ENCODE results near the gene P2RX6. TPM values are rescaled to one million over a fixed set of nuclear protein-coding genes. Genes with fewer than 3 reads are reported as not detected.

P2RX6 gene
- total and polyA plus RNA-seq, 2 of the 4 experiments (the other 2 are of a cell fraction) = 0.90 to 1.6 TPM

DNA sequence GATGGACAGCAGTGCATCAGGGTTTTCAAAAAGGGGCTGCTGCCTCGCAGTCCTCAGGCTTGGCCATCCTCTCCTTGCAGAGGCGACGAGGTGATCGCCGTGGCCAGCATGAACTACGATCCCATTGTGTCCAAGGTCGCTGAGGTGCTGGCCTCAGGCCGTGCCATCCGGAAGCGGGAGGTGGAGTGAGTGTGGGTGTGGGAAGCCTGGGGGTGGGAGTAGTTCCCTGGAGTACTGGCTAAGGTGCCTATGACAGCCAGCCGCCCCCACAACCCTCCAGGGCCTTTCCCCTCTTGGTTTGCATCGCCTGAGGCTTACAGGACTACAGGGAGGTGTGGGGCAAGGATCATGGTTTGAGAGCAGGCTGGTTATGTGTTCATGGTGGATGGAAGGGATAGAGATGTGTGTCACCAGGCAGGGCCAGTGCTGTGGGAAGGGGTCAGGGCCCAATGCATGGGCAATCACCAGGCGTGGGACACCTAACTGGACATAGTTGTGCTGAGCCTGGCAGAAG, 35.0 kb upstream of the P2RX6 start:
- H2AFZ ChIP-seq (replicated peaks; ENCODE audit: low read length, poor library complexity) = peak overlapping the region; percentile 91
- CTCF ChIA-PET = no interaction called here
- 38% methylated on average over 9 of the region's 13 CpGs; no CpG with 5 or more reads in 1 of the 2 experiments for WGBS, 2 experiments (ENCODE audit: extremely low coverage in 2 of 2, insufficient read length in 1 of 2)

More for the DNA sequence above, 35.0 kb upstream of the P2RX6 start:
- peak overlapping the region; percentile 22; the same call in 1 of the 2 replicates for H3K4ac ChIP-seq (ENCODE audit: low read depth, low read length)
- in situ Hi-C loops (cut with MboI; ENCODE audit: low sequenced_read_pairs) (no loop called here), intact Hi-C loops (cut with micrococcal nuclease) (no loop called here), dilution Hi-C loops (cut with HindIII; ENCODE audit: low sequenced_read_pairs, unreplicated experiment) (no loop called here)
- DNase-seq (no peak), ATAC-seq (ENCODE audit: low read depth) (no peak)
- H3K36me3 ChIP-seq (ENCODE audit: control insufficient read depth, insufficient read depth, low read length) = peaks cover 6% of the 10 kb centered on the region; the same call in 1 of the 2 replicates
- H3K4me1 ChIP-seq (ENCODE audit: control insufficient read depth, insufficient read depth, low read length) = peaks cover 11% of the 10 kb centered on the region
- H3K14ac ChIP-seq (replicated peaks; ENCODE audit: low read depth, low read length) = no peak overlapping the region
- H3K9ac ChIP-seq (ENCODE audit: low read depth, low read length) = no peak overlapping the region
- H2AK9ac ChIP-seq (replicated peaks; ENCODE audit: low read depth, low read length, poor library complexity) = peak overlapping the region; percentile 5
- no peak overlapping the region for H3K56ac ChIP-seq (ENCODE audit: extremely low read depth, insufficient read depth, low read length)
- H2BK5ac ChIP-seq (ENCODE audit: low read depth, low read length, poor library complexity, severe bottlenecking) = no peak overlapping the region
- H3K79me1 ChIP-seq (ENCODE audit: low read depth in 1 of 2, low read length in 2 of 2) = peaks cover 25 to 36% of the 10 kb centered on the region in 2 experiments
- no peak overlapping the region for H3K18ac ChIP-seq (ENCODE audit: low read depth, low read length)
- H3K23ac ChIP-seq (ENCODE audit: low read depth, low read length) = 0 out of 2 replicates have a peak overlapping the region, but pooled peaks have one; percentile 1
- no peak for TF ChIP-seq RFX5 (IDR thresholded peaks at IDR 0.05; ENCODE audit: low read depth, low read length)
- TF ChIP-seq SMC3 (IDR thresholded peaks at IDR 0.05; ENCODE audit: low read depth, low read length) = no peak
- no peak for TF ChIP-seq RAD21 (IDR thresholded peaks at IDR 0.05; ENCODE audit: low read length)
- TF ChIP-seq, protein P1, sequence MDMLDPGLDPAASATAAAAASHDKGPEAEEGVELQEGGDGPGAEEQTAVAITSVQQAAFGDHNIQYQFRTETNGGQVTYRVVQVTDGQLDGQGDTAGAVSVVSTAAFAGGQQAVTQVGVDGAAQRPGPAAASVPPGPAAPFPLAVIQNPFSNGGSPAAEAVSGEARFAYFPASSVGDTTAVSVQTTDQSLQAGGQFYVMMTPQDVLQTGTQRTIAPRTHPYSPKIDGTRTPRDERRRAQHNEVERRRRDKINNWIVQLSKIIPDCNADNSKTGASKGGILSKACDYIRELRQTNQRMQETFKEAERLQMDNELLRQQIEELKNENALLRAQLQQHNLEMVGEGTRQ (IDR thresholded peaks at IDR 0.05; ENCODE audit: low read depth, low read length) = no peak
- TF ChIP-seq BHLHE40 (IDR thresholded peaks at IDR 0.05; ENCODE audit: low read depth, low read length) = no peak
- no peak for TF ChIP-seq FOS (IDR thresholded peaks at IDR 0.05; ENCODE audit: low read depth, low read length)
- no peak overlapping the region for H4K91ac ChIP-seq (ENCODE audit: insufficient read depth, low read depth, low read length)
- no peak overlapping the region for H2BK20ac ChIP-seq (ENCODE audit: low read depth, low read length)
- H4K8ac ChIP-seq (ENCODE audit: low read depth in 2 of 2, low read length in 2 of 2) = peak overlapping the region; percentile 23 to 28; a peak in 1 of 4 replicates
- no peak overlapping the region for H2BK15ac ChIP-seq (ENCODE audit: low read depth, low read length)
- H3K9me3 ChIP-seq (ENCODE audit: control insufficient read depth, insufficient read depth, low read length) = peaks cover 10% of the 10 kb centered on the region
- no peak overlapping the region for H2AK5ac ChIP-seq (ENCODE audit: low read depth, low read length)
- peak overlapping the region; percentile 27; the same call in 1 of the 2 replicates for H3K4me2 ChIP-seq (ENCODE audit: low read depth, low read length)
- H3K27ac ChIP-seq (ENCODE audit: insufficient read depth, low read length) = no peak overlapping the region
- H3K4me3 ChIP-seq (ENCODE audit: insufficient read depth, low read depth, low read length) = no peak overlapping the region
- H4K5ac ChIP-seq (ENCODE audit: low read depth, low read length) = no peak overlapping the region
- H3K27me3 ChIP-seq (ENCODE audit: control insufficient read depth, insufficient read depth, low read length) = no peaks in the 10 kb centered on the region
- H3K9me1 ChIP-seq (ENCODE audit: insufficient read depth, low read length) = peaks cover 28% of the 10 kb centered on the region
- H4K20me1 ChIP-seq (ENCODE audit: insufficient read depth, low read length) = no peaks in the 10 kb centered on the region
- no TSS peak for BruUV-seq (replicated peaks)
- POLR2A ChIA-PET (ENCODE audit: unreplicated experiment) = no interaction called here
- no peak overlapping the region for H2BK120ac ChIP-seq (ENCODE audit: low read depth, low read length)
